IMR-90 (cell line): Measurements from ENCODE around the gene RGS9. TPM values are rescaled to one million over a fixed set of nuclear protein-coding genes. Genes with fewer than 3 reads are reported as not detected.

Source experiments
- ATAC-seq: fragments of 200-7000 bp; cut with Tn5 transposase; 2 replicates; pipeline ENCODE4 v1.9.1; 2020; ENCODE audit warnings: low read depth, mild to moderate bottlenecking, moderate library complexity
- BruUV-seq: library from RNA; stranded (reverse); fragments of 400-500 nt; replicated peaks from 2 replicates; lab custom pipeline; 2021; lab: Mats Ljungman, UMichigan
- CTCF ChIA-PET: fragments of 300-600 bp; formaldehyde crosslinking; extraction: SDS; loops from one replicate; lab custom pipeline; 2021; ENCODE audit warnings: antibody characterized with exemption; lab: Yijun Ruan, JAX
- POLR2A ChIA-PET: fragments of 300-600 bp; sonication (Branson Sonifier 250); formaldehyde crosslinking; loops from one replicate; lab custom pipeline; 2022; ENCODE audit warnings: antibody characterized with exemption; ENCODE audit not compliant: unreplicated experiment; lab: Charles Lee
- DNase-seq: peaks from one replicate; pipeline ENCODE4 v3.0.0; 2013
- H2AFZ ChIP-seq: replicated peaks from 2 replicates; pipeline ENCODE3; 2013; ENCODE audit warnings: low read length, mild to moderate bottlenecking; ENCODE audit not compliant: poor library complexity
- H2AK5ac ChIP-seq: 2 replicates; pipeline ENCODE4 v1.6.1; 2013; ENCODE audit warnings: low read depth, low read length, inconsistent platforms
- H2AK9ac ChIP-seq: replicated peaks from 2 replicates; pipeline ENCODE3; 2013; ENCODE audit warnings: mild to moderate bottlenecking, low read depth, low read length, moderate library complexity; ENCODE audit not compliant: poor library complexity
- H2BK120ac ChIP-seq: 2 replicates; pipeline ENCODE4 v1.6.1; 2013; ENCODE audit warnings: low read depth, low read length, inconsistent platforms
- H2BK15ac ChIP-seq: 3 replicates; pipeline ENCODE4 v1.6.1; 2013; ENCODE audit warnings: low read depth, low read length, inconsistent platforms
- H2BK20ac ChIP-seq: 2 replicates; pipeline ENCODE4 v1.6.1; 2013; ENCODE audit warnings: low read depth, mild to moderate bottlenecking, inconsistent platforms, low read length, moderate library complexity
- H2BK5ac ChIP-seq: 2 replicates; pipeline ENCODE4 v1.6.1; 2013; ENCODE audit warnings: mild to moderate bottlenecking, low read depth, low read length, inconsistent platforms; ENCODE audit not compliant: poor library complexity, severe bottlenecking
- H3K14ac ChIP-seq: replicated peaks from 2 replicates; pipeline ENCODE4 v1.6.1; 2013; ENCODE audit warnings: low read depth, low read length, inconsistent platforms
- H3K18ac ChIP-seq: 2 replicates; pipeline ENCODE4 v1.6.1; 2013; ENCODE audit warnings: low read depth, low read length, control low read depth
- H3K23ac ChIP-seq: 2 replicates; pipeline ENCODE4 v1.6.1; 2013; ENCODE audit warnings: low read depth, low read length, inconsistent platforms
- H3K27ac ChIP-seq: 2 replicates; pipeline ENCODE4 v1.5.1; 2013; ENCODE audit warnings: mild to moderate bottlenecking, control low read depth, low read length; ENCODE audit not compliant: insufficient read depth
- H3K27me3 ChIP-seq: 2 replicates; pipeline ENCODE4 v1.6.1; 2013; ENCODE audit warnings: low read length; ENCODE audit not compliant: control insufficient read depth, insufficient read depth
- H3K36me3 ChIP-seq: 2 replicates; pipeline ENCODE4 v1.6.1; 2013; ENCODE audit warnings: low read length, mixed read lengths; ENCODE audit not compliant: control insufficient read depth, insufficient read depth
- H3K4ac ChIP-seq: 2 replicates; pipeline ENCODE4 v1.6.1; 2013; ENCODE audit warnings: low read depth, low read length, inconsistent platforms
- H3K4me1 ChIP-seq: 2 replicates; pipeline ENCODE4 v1.6.1; 2013; ENCODE audit warnings: low read length, mixed read lengths; ENCODE audit not compliant: control insufficient read depth, insufficient read depth
- H3K4me2 ChIP-seq: 2 replicates; pipeline ENCODE4 v1.6.1; 2013; ENCODE audit warnings: low read depth, mild to moderate bottlenecking, control low read depth, low read length, moderate library complexity
- H3K4me3 ChIP-seq: 2 replicates; pipeline ENCODE4 v1.5.1; 2013; ENCODE audit warnings: low read depth, mild to moderate bottlenecking, control low read depth, low read length, moderate library complexity; ENCODE audit not compliant: insufficient read depth
- H3K56ac ChIP-seq: 2 replicates; pipeline ENCODE4 v1.6.1; 2013; ENCODE audit warnings: low read length, inconsistent platforms; ENCODE audit not compliant: insufficient read depth; ENCODE audit errors: extremely low read depth
- H3K79me1 ChIP-seq, 2 experiments: 2 replicates each; pipeline ENCODE4 v1.6.1; 2013; ENCODE audit warnings: low read length in 2 of 2, inconsistent platforms in 1 of 2, low read depth in 1 of 2
- H3K9ac ChIP-seq: 2 replicates; pipeline ENCODE4 v1.6.1; 2013; ENCODE audit warnings: low read depth, low read length, control low read depth
- H3K9me1 ChIP-seq: 2 replicates; pipeline ENCODE4 v1.6.1; 2013; ENCODE audit warnings: low read length, inconsistent platforms; ENCODE audit not compliant: insufficient read depth
- H3K9me3 ChIP-seq: 2 replicates; pipeline ENCODE4 v1.6.1; 2013; ENCODE audit warnings: low read length; ENCODE audit not compliant: control insufficient read depth, insufficient read depth
- H4K20me1 ChIP-seq: 2 replicates; pipeline ENCODE4 v1.6.1; 2013; ENCODE audit warnings: low read length, inconsistent platforms; ENCODE audit not compliant: insufficient read depth
- H4K5ac ChIP-seq: 2 replicates; pipeline ENCODE4 v1.6.1; 2013; ENCODE audit warnings: mild to moderate bottlenecking, low read depth, low read length, control low read depth
- H4K8ac ChIP-seq, 2 experiments: 2 replicates each; pipeline ENCODE4 v1.6.1; 2013; ENCODE audit warnings: low read depth in 2 of 2, low read length in 2 of 2, control low read depth in 1 of 2, inconsistent platforms in 1 of 2
- H4K91ac ChIP-seq: 2 replicates; pipeline ENCODE4 v1.6.1; 2013; ENCODE audit warnings: low read depth, low read length, inconsistent platforms; ENCODE audit not compliant: insufficient read depth
- MAFK ChIP-seq: IDR thresholded peaks from 2 replicates; pipeline ENCODE4 v1.6.1; 2012; ENCODE audit warnings: low read depth, low read length, improper control_type of control experiment
- RFX5 ChIP-seq: IDR thresholded peaks from 2 replicates; pipeline ENCODE4 v1.8.0; 2012; ENCODE audit warnings: low read depth, mild to moderate bottlenecking, low read length, moderate library complexity
- WGBS, 2 experiments: methylation state at CpG; one replicate each; pipeline versions ENCODE4 v1.1.5 to v1.1.7; 2013; ENCODE audit warnings: missing lambda C conversion rate in 2 of 2; ENCODE audit not compliant: insufficient read length in 1 of 2; ENCODE audit errors: extremely low coverage in 2 of 2; 5-methylcytosine and 5-hydroxymethylcytosine counted together
- dilution Hi-C: fragments of 300-500 bp; cut with HindIII; formaldehyde crosslinking; loops from one replicate; pipeline ENCODE4 v1.14.3; 2018; ENCODE audit warnings: low sequenced_read_pairs; ENCODE audit not compliant: unreplicated experiment
- in situ Hi-C: fragments of 300-500 bp; cut with MboI; formaldehyde crosslinking; loops from 3 replicates; pipeline ENCODE4 v1.14.3; 2019; ENCODE audit warnings: low sequenced_read_pairs, inconsistent platforms, mixed read lengths
- intact Hi-C: fragments of 100-400 bp; cut with micrococcal nuclease; formaldehyde crosslinking; loops from 2 replicates; pipeline ENCODE4 v1.10.0; 2022
- polyA plus RNA-seq, 3 experiments: library from polyadenylated mRNA; depleted of rRNA; stranded (reverse); fragments of >200 nt; gene quantifications; 2 replicates each; pipeline ENCODE4 v1.2.3, GENCODE V29; 2012; ENCODE audit warnings: low replicate concordance in 1 of 3
- total RNA-seq: library from RNA; depleted of rRNA; stranded (reverse); fragments of >200 nt; gene quantifications from 2 replicates; pipeline ENCODE4 v1.2.3, GENCODE V29; 2012
- TF ChIP-seq, protein P1 (sequence below): fragments of 150-350 bp; IDR thresholded peaks from 2 replicates; pipeline ENCODE4 v1.6.1; 2016; ENCODE audit warnings: low read depth, mild to moderate bottlenecking, low read length, moderate library complexity, borderline replicate concordance

RGS9 gene
- total and polyA plus RNA-seq, 2 of the 4 experiments (the other 2 are of a cell fraction): 0.90 to 1.1 TPM

DNA sequence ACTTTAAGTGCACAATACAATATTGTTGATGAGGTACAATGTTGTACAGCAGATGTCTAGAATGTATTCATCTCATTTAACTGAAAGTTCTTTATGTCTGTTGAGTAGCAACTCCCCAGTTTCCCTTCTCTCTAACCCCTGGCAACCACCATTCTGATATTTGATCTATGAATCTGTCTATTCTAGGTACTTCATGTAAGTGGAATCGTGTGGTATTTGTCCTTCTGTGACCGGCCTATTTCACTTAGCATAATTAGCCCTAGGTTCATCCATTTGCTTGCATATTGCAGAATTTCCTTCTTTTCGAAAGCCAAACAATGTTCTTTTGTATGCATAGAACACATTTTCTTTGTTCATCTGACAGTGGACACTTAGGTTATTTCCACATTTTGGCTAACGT, 10.8 kb downstream of the RGS9 start:
- no CpG with 5 or more reads among the region's 4 CpGs for WGBS, 2 experiments
- Histone ChIP-seq H3K9me3 (no peaks in the 10 kb centered on the region), H3K36me3 (no peaks in the 10 kb centered on the region), H3K79me1 (0 out of 4 replicates have a peak, but pooled peaks cover 2 to 5% of the 10 kb centered on the region in 2 experiments), H3K4ac (no peak overlapping the region), H3K27ac (no peak overlapping the region), H3K14ac (no peak overlapping the region), H3K9me1 (peaks cover 3% of the 10 kb centered on the region; the same call in 1 of the 2 replicates), H3K9ac (no peak overlapping the region), H2BK20ac (no peak overlapping the region), H3K4me1 (no peaks in the 10 kb centered on the region), H4K20me1 (no peaks in the 10 kb centered on the region), H3K23ac (no peak overlapping the region), H3K56ac (no peak overlapping the region), H2AK9ac (no peak overlapping the region), H2BK5ac (no peak overlapping the region), H3K18ac (no peak overlapping the region), H4K91ac (no peak overlapping the region), H3K4me3 (no peak overlapping the region), H3K4me2 (no peak overlapping the region), H2BK15ac (no peak overlapping the region), H4K5ac (no peak overlapping the region), H2AK5ac (no peak overlapping the region), H2BK120ac (no peak overlapping the region), H2AFZ (no peak overlapping the region), H4K8ac (no peak overlapping the region), H3K27me3 (peaks cover 3% of the 10 kb centered on the region; the same call in 1 of the 2 replicates)
- BruUV-seq: no TSS peak
- DNase-seq: no peak
- in situ Hi-C loops (no loop called here), intact Hi-C loops (no loop called here), dilution Hi-C loops (no loop called here)
- TF ChIP-seq MAFK (no peak), RFX5 (no peak)
- TF ChIP-seq, protein P1, sequence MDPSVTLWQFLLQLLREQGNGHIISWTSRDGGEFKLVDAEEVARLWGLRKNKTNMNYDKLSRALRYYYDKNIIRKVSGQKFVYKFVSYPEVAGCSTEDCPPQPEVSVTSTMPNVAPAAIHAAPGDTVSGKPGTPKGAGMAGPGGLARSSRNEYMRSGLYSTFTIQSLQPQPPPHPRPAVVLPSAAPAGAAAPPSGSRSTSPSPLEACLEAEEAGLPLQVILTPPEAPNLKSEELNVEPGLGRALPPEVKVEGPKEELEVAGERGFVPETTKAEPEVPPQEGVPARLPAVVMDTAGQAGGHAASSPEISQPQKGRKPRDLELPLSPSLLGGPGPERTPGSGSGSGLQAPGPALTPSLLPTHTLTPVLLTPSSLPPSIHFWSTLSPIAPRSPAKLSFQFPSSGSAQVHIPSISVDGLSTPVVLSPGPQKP: no peak
- POLR2A ChIA-PET: no interaction called here
- no peak for ATAC-seq
- CTCF ChIA-PET: no interaction called here
